ENCODE measurements around the gene PCYOX1L.

Gene PCYOX1L

DNA sequence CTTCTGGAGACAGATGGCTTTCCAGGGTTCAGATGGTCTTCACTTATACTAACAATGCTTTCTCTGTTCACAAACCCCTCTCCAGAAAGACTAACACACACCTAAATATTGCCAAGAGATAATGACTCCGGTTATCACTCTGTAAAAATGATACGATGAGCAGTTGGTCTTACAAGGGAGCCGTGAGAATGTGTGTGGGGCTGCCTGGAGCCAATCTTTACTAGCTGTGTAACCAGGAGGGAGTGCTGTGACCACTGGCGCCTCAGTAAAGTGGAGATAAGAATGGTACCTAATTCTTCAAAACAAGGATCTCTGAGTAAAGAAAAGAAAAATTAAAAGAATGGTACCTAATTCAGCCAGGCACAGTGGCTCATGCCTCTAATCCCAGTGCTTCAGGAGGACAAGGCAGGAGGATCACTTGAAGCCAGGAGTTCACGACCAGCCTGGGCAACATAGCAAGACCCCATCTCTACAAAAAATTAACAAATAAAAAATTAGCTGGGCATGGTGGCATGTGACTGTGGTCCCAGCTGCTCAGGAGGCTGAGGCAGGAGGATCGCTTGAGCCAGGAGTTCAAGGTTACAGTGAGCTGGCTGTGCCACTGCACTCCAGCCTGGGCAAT lies 61.2 kb downstream of the PCYOX1L start:
- H3K4me3 ChIP-seq, result peak overlapping the region; percentile 66 to 94
- no peak for DNase-seq
- no peaks in the 10 kb centered on the region for H3K27me3 ChIP-seq
- peaks cover 5 to 100% (median 86%) of the 10 kb centered on the region in 4 donors for H3K4me1 ChIP-seq
- intact Hi-C loops (cut with DNase I; ENCODE audit: low total_unique reads), result no loop called here
- TF ChIP-seq, protein P1, sequence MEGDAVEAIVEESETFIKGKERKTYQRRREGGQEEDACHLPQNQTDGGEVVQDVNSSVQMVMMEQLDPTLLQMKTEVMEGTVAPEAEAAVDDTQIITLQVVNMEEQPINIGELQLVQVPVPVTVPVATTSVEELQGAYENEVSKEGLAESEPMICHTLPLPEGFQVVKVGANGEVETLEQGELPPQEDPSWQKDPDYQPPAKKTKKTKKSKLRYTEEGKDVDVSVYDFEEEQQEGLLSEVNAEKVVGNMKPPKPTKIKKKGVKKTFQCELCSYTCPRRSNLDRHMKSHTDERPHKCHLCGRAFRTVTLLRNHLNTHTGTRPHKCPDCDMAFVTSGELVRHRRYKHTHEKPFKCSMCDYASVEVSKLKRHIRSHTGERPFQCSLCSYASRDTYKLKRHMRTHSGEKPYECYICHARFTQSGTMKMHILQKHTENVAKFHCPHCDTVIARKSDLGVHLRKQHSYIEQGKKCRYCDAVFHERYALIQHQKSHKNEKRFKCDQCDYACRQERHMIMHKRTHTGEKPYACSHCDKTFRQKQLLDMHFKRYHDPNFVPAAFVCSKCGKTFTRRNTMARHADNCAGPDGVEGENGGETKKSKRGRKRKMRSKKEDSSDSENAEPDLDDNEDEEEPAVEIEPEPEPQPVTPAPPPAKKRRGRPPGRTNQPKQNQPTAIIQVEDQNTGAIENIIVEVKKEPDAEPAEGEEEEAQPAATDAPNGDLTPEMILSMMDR (IDR thresholded peaks at IDR 0.05), result no peak
- H3K27ac ChIP-seq, result peak overlapping the region; percentile 90 to 98
- no peaks in the 10 kb centered on the region for H3K9me3 ChIP-seq
- peaks cover 88 to 99% (median 90%) of the 10 kb centered on the region in 3 donors for H3K36me3 ChIP-seq
